SK-N-SH (cell line): ENCODE measurements around the gene SPOCK1. TPM values are rescaled to one million over a fixed set of nuclear protein-coding genes. Genes with fewer than 3 reads are reported as not detected.

Experiments
- CTCF ChIA-PET: fragments of 300-600, 350-600 bp; formaldehyde crosslinking; extraction: SDS; loops from one replicate; lab custom pipeline; 2021; lab: Yijun Ruan, JAX
- POLR2A ChIA-PET: fragments of 350-600 bp; sonication (Branson Sonifier 250); formaldehyde crosslinking; extraction: SDS; loops from one replicate; lab custom pipeline; 2020; ENCODE audit warnings: antibody characterized with exemption, inconsistent platforms; lab: Yijun Ruan, JAX
- DNase-seq: peaks from one replicate; pipeline ENCODE4 v3.0.0; 2012
- H2AFZ ChIP-seq: fragments of 200-600 bp; sonication (generic); 2 replicates; pipeline ENCODE4 v1.8.1; 2016; ENCODE audit warnings: antibody characterized with exemption, mild to moderate bottlenecking, low read depth
- H3F3A ChIP-seq: fragments of 200-600 bp; sonication (generic); replicated peaks from 2 replicates; pipeline ENCODE3; 2016; ENCODE audit warnings: antibody characterized with exemption, mild to moderate bottlenecking; ENCODE audit not compliant: insufficient read depth
- H3K27ac ChIP-seq, 2 experiments: fragments of 200-500 bp in 1 of 2; fragments of 200-600 bp in 1 of 2; sonication (Bioruptor generic) in 1 of 2; sonication (generic), shearing (Covaris generic) in 1 of 2; 2 replicates each; pipeline versions ENCODE4 v1.5.1 to v1.6.1; 2014 to 2016; ENCODE audit warnings: low read depth in 2 of 2, inconsistent platforms in 1 of 2, low read length in 1 of 2, mild to moderate bottlenecking in 1 of 2, mixed read lengths in 1 of 2
- H3K27me3 ChIP-seq: fragments of 200-600 bp; sonication (generic), shearing (Covaris generic); 2 replicates; pipeline ENCODE4 v1.6.1; 2016; ENCODE audit warnings: mixed run types; ENCODE audit not compliant: insufficient read depth
- H3K36me3 ChIP-seq, 2 experiments: fragments of 200-500 bp in 1 of 2; fragments of 200-600 bp in 1 of 2; sonication (Bioruptor generic) in 1 of 2; sonication (generic) in 1 of 2; replicated peaks in 1 of 2; 2 replicates each; pipeline versions ENCODE3 to v1.5.1; 2014 to 2016; ENCODE audit warnings: low read length in 1 of 2, mild to moderate bottlenecking in 1 of 2; ENCODE audit not compliant: insufficient read depth in 2 of 2, control insufficient read depth in 1 of 2
- H3K4me1 ChIP-seq, 2 experiments: fragments of 200-500 bp in 1 of 2; fragments of 200-600 bp in 1 of 2; sonication (Bioruptor generic) in 1 of 2; sonication (generic), shearing (Covaris generic) in 1 of 2; 2 replicates each; pipeline versions ENCODE4 v1.5.1 to v1.6.1; 2014 to 2016; ENCODE audit warnings: low read depth in 1 of 2, low read length in 1 of 2, mixed run types in 1 of 2; ENCODE audit not compliant: insufficient read depth in 2 of 2, control insufficient read depth in 1 of 2
- H3K4me2 ChIP-seq: fragments of 200-600 bp; sonication (generic), shearing (Covaris generic); 2 replicates; pipeline ENCODE4 v1.6.1; 2017; ENCODE audit warnings: mixed run types
- H3K4me3 ChIP-seq, 2 experiments: fragments of 200-500 bp in 1 of 2; fragments of 200-600 bp in 1 of 2; sonication (Bioruptor generic) in 1 of 2; sonication (generic), shearing (Covaris generic) in 1 of 2; 2 replicates each; pipeline versions ENCODE4 v1.5.1 to v1.8.1; 2014 to 2016; ENCODE audit warnings: low read depth in 2 of 2, inconsistent platforms in 1 of 2, low read length in 1 of 2, mild to moderate bottlenecking in 1 of 2, mixed read lengths in 1 of 2, moderate library complexity in 1 of 2
- H3K79me2 ChIP-seq: fragments of 200-600 bp; sonication (generic); 2 replicates; pipeline ENCODE4 v1.8.1; 2017; ENCODE audit warnings: mild to moderate bottlenecking; ENCODE audit not compliant: insufficient read depth
- H3K9ac ChIP-seq: fragments of 200-600 bp; sonication (generic); 2 replicates; pipeline ENCODE4 v1.6.1; 2017; ENCODE audit warnings: mixed run types
- H3K9me2 ChIP-seq: fragments of 200-600 bp; sonication (generic); 2 replicates; pipeline ENCODE4 v1.6.1; 2017; ENCODE audit warnings: mixed run types
- H3K9me3 ChIP-seq: fragments of 200-600 bp; sonication (generic); 2 replicates; pipeline ENCODE4 v1.6.1; 2017; ENCODE audit warnings: mixed run types, mild to moderate bottlenecking, moderate library complexity
- H4K20me1 ChIP-seq: fragments of 200-600 bp; sonication (generic); 2 replicates; pipeline ENCODE4 v1.6.1; 2017; ENCODE audit warnings: mild to moderate bottlenecking, mixed run types; ENCODE audit not compliant: insufficient read depth
- CHD2 ChIP-seq: fragments of 150-350 bp; IDR thresholded peaks from 2 replicates; pipeline ENCODE4 v1.6.1; 2018; ENCODE audit warnings: low read length; ENCODE audit not compliant: partially characterized antibody
- ELF1 ChIP-seq: IDR thresholded peaks from 2 replicates; pipeline ENCODE4 v1.4.0; 2012
- EP300 ChIP-seq, 2 experiments: IDR thresholded peaks; 2 replicates each; pipeline versions ENCODE4 v1.4.0 to v1.6.1; 2012; ENCODE audit warnings: borderline replicate concordance in 1 of 2, low read depth in 1 of 2, low read length in 1 of 2
- FOXJ3 ChIP-seq: sonication (generic); formaldehyde crosslinking; IDR thresholded peaks from 2 replicates; pipeline ENCODE4 v1.5.1; 2020; ENCODE audit warnings: mild to moderate bottlenecking, missing genetic modification reagents
- FOXM1 ChIP-seq: IDR thresholded peaks from 2 replicates; pipeline ENCODE4 v1.4.0; 2012; ENCODE audit warnings: low read depth, mild to moderate bottlenecking
- GABPA ChIP-seq: IDR thresholded peaks from 2 replicates; pipeline ENCODE4 v1.4.0; 2012; ENCODE audit warnings: low read depth, mild to moderate bottlenecking
- NFIC ChIP-seq: IDR thresholded peaks from 2 replicates; pipeline ENCODE4 v1.4.0; 2012; ENCODE audit warnings: borderline replicate concordance
- RAD21 ChIP-seq: IDR thresholded peaks from 2 replicates; pipeline ENCODE4 v1.6.1; 2012; ENCODE audit warnings: mild to moderate bottlenecking, low read length
- RFX5 ChIP-seq: IDR thresholded peaks from 2 replicates; pipeline ENCODE4 v1.6.1; 2012; ENCODE audit warnings: mild to moderate bottlenecking, improper control_type of control experiment, low read length
- SIN3A ChIP-seq: IDR thresholded peaks from 2 replicates; pipeline ENCODE4 v1.6.1; 2012; ENCODE audit warnings: low read depth, mild to moderate bottlenecking, low read length, moderate library complexity, borderline replicate concordance
- SMC3 ChIP-seq: IDR thresholded peaks from 2 replicates; pipeline ENCODE4 v1.6.1; 2012; ENCODE audit warnings: low read depth, low read length, improper control_type of control experiment
- TCF12 ChIP-seq: IDR thresholded peaks from 2 replicates; pipeline ENCODE4 v1.4.0; 2012
- TEAD4 ChIP-seq: IDR thresholded peaks from 2 replicates; pipeline ENCODE4 v1.4.0; 2012; ENCODE audit warnings: mild to moderate bottlenecking, borderline replicate concordance; ENCODE audit not compliant: insufficient read depth
- WGBS: methylation state at CpG from one replicate; pipeline ENCODE4 v1.1.6; 2017; ENCODE audit warnings: low lambda C conversion rate; 5-methylcytosine and 5-hydroxymethylcytosine counted together
- polyA plus RNA-seq, 3 experiments: library from polyadenylated mRNA; depleted of rRNA; stranded (reverse); fragments of >200 nt; gene quantifications; 2 replicates each; pipeline ENCODE4 v1.2.3, GENCODE V29; 2012
- TF ChIP-seq, protein P1 (sequence below): IDR thresholded peaks from 2 replicates; pipeline ENCODE4 v1.4.0; 2012; ENCODE audit warnings: low read depth, borderline replicate concordance
- TF ChIP-seq, protein P2 (sequence below): fragments of 150-350 bp; IDR thresholded peaks from 2 replicates; pipeline ENCODE4 v1.6.1; 2016; ENCODE audit warnings: mild to moderate bottlenecking, low read depth, low read length
- TF ChIP-seq, protein P3 (sequence below): fragments of 150-350 bp; IDR thresholded peaks from 2 replicates; pipeline ENCODE4 v1.6.1; 2017; ENCODE audit warnings: antibody characterized with exemption, low read length, low read depth, borderline replicate concordance

The SPOCK1 gene
- polyA plus RNA-seq, 1 of the 3 experiments (the other 2 are of a cell fraction) = 11.3 TPM

DNA sequence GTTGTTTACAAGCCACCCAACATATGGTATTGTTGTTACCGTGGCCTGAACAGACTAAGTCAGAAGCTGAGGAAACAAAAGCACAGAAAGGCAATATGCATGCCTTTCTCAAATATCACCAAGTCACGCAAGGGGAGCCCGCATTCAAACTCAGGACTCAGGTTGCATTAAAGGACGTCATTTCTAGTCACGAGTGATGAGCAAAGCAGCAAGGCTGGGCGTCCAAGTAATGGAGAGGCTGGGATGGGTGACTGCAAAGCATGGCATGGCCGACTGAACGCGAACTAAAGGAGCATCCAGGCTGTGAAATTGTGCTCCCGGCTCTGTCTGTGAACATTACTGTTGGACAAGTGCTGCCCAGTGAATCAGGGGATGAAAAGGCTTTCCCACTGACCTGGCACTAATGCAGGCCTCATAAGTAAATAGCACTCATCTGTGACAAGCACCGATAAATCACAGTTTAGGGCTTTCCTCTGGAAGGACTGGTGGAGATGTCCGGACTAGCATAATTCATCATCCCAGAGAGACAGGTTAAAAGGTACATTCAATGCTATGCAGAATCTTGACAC lies 202.8 kb downstream of the SPOCK1 start:
- H3K9ac ChIP-seq = no peak overlapping the region
- TF ChIP-seq CHD2 (no peak), FOXJ3 (CRISPR knock-in tag) (no peak), SMC3 (no peak), EP300 (IDR thresholded peaks at IDR 0.05; ENCODE audit: borderline replicate concordance in 1 of 2, low read depth in 1 of 2, low read length in 1 of 2) (no peak), SIN3A (no peak), RAD21 (no peak), TCF12 (no peak), ELF1 (no peak), TEAD4 (no peak), NFIC (no peak), GABPA (no peak), FOXM1 (no peak), RFX5 (no peak)
- TF ChIP-seq, protein P1, sequence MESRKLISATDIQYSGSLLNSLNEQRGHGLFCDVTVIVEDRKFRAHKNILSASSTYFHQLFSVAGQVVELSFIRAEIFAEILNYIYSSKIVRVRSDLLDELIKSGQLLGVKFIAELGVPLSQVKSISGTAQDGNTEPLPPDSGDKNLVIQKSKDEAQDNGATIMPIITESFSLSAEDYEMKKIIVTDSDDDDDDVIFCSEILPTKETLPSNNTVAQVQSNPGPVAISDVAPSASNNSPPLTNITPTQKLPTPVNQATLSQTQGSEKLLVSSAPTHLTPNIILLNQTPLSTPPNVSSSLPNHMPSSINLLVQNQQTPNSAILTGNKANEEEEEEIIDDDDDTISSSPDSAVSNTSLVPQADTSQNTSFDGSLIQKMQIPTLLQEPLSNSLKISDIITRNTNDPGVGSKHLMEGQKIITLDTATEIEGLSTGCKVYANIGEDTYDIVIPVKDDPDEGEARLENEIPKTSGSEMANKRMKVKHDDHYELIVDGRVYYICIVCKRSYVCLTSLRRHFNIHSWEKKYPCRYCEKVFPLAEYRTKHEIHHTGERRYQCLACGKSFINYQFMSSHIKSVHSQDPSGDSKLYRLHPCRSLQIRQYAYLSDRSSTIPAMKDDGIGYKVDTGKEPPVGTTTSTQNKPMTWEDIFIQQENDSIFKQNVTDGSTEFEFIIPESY = no peak
- TF ChIP-seq, protein P2, sequence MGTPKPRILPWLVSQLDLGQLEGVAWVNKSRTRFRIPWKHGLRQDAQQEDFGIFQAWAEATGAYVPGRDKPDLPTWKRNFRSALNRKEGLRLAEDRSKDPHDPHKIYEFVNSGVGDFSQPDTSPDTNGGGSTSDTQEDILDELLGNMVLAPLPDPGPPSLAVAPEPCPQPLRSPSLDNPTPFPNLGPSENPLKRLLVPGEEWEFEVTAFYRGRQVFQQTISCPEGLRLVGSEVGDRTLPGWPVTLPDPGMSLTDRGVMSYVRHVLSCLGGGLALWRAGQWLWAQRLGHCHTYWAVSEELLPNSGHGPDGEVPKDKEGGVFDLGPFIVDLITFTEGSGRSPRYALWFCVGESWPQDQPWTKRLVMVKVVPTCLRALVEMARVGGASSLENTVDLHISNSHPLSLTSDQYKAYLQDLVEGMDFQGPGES = no peak
- TF ChIP-seq, protein P3, sequence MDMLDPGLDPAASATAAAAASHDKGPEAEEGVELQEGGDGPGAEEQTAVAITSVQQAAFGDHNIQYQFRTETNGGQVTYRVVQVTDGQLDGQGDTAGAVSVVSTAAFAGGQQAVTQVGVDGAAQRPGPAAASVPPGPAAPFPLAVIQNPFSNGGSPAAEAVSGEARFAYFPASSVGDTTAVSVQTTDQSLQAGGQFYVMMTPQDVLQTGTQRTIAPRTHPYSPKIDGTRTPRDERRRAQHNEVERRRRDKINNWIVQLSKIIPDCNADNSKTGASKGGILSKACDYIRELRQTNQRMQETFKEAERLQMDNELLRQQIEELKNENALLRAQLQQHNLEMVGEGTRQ = no peak

More for the DNA sequence above, 202.8 kb downstream of the SPOCK1 start:
- Histone ChIP-seq H3K27me3 (no peaks in the 10 kb centered on the region), H3K4me3 (no peak overlapping the region), H2AFZ (no peak overlapping the region), H3K9me3 (no peaks in the 10 kb centered on the region), H3K36me3 (no peaks in the 10 kb centered on the region), H3K79me2 (peaks cover 5% of the 10 kb centered on the region; the same call in 1 of the 2 replicates), H3F3A (peaks cover 24% of the 10 kb centered on the region), H3K4me1 (peaks cover 2 to 8% of the 10 kb centered on the region in 2 experiments; a peak in 2 of 4 replicates), H3K4me2 (no peak overlapping the region), H4K20me1 (no peaks in the 10 kb centered on the region), H3K9me2 (no peaks in the 10 kb centered on the region), H3K27ac (no peak overlapping the region)
- ChIA-PET CTCF (interaction anchor here (0.9 to 1.1 kb wide), 2 partner anchors 9 to 221 kb away, joined by 3 to 4 read pairs; no protein-coding TSS in a partner anchor), POLR2A (no interaction called here)
- WGBS = 87% methylated on average over 12 of the region's 12 CpGs
- no peak for DNase-seq
